Endodermal cell (in vitro differentiated cells): Measurements from ENCODE around the gene COL18A1. TPM values are rescaled to one million over a fixed set of nuclear protein-coding genes. Genes with fewer than 3 reads are reported as not detected.

Source experiments
- DNase-seq: peaks from one replicate; pipeline ENCODE4 v3.0.0-alpha.2; 2017
- H3K27ac ChIP-seq: 2 replicates; pipeline ENCODE4 v1.5.1; 2013; ENCODE audit warnings: mild to moderate bottlenecking, low read depth, low read length, moderate library complexity
- H3K27me3 ChIP-seq: 2 replicates; pipeline ENCODE4 v1.6.1; 2013; ENCODE audit warnings: mild to moderate bottlenecking, low read length, moderate library complexity; ENCODE audit not compliant: insufficient read depth, control insufficient read depth, poor library complexity, severe bottlenecking
- H3K36me3 ChIP-seq: 2 replicates; pipeline ENCODE4 v1.7.0; 2013; ENCODE audit warnings: mild to moderate bottlenecking, low read length, moderate library complexity; ENCODE audit not compliant: control insufficient read depth, insufficient read depth
- H3K4me1 ChIP-seq: one replicate; pipeline ENCODE4 v1.7.0; 2013; ENCODE audit warnings: low read length; ENCODE audit not compliant: control insufficient read depth, insufficient read depth
- H3K4me3 ChIP-seq: 2 replicates; pipeline ENCODE4 v1.5.1; 2013; ENCODE audit warnings: mild to moderate bottlenecking, low read length, moderate library complexity
- H3K9ac ChIP-seq: 2 replicates; pipeline ENCODE4 v1.6.1; 2013; ENCODE audit warnings: mild to moderate bottlenecking, low read length, moderate library complexity; ENCODE audit not compliant: poor library complexity, severe bottlenecking; ENCODE audit errors: extremely low read depth
- H3K9me3 ChIP-seq: 2 replicates; pipeline ENCODE4 v1.6.1; 2013; ENCODE audit warnings: mild to moderate bottlenecking, low read length, moderate library complexity; ENCODE audit not compliant: control insufficient read depth
- H3K27ac Mint-ChIP-seq: 2 replicates; pipeline ENCODE4 v1.8.0; 2020; ENCODE audit warnings: mixed read lengths
- H3K27me3 Mint-ChIP-seq: 2 replicates; pipeline ENCODE4 v1.8.0; 2021; ENCODE audit warnings: mild to moderate bottlenecking, mixed read lengths; ENCODE audit not compliant: insufficient read depth
- H3K36me3 Mint-ChIP-seq: 2 replicates; pipeline ENCODE4 v1.8.0; 2020; ENCODE audit warnings: low read depth, mixed read lengths
- H3K4me1 Mint-ChIP-seq: 2 replicates; pipeline ENCODE4 v1.8.0; 2020; ENCODE audit warnings: mixed read lengths
- H3K4me3 Mint-ChIP-seq: 2 replicates; pipeline ENCODE4 v1.8.0; 2020; ENCODE audit warnings: mild to moderate bottlenecking, moderate library complexity, mixed read lengths
- H3K9me3 Mint-ChIP-seq: 2 replicates; pipeline ENCODE4 v1.8.0; 2020; ENCODE audit warnings: mild to moderate bottlenecking, mixed read lengths
- WGBS, 2 experiments: methylation state at CpG; one replicate each; pipeline versions ENCODE4 v1.1.5 to v1.1.7; 2013; ENCODE audit warnings: missing lambda C conversion rate in 2 of 2, mixed read lengths in 1 of 2; ENCODE audit not compliant: insufficient coverage in 1 of 2, insufficient read length in 1 of 2; 5-methylcytosine and 5-hydroxymethylcytosine counted together
- total RNA-seq, 2 donors: library from RNA; stranded (reverse); fragmentation: NEBNext Ultra II Directional in 1 of 2; extraction: Animal tissue kit (Norgen Biotek cat#: 25700) in 1 of 2; gene quantifications; 2 replicates in 1 of 2; 3 replicates in 1 of 2; pipeline ENCODE4 v1.2.1, GENCODE V29; 2021
- TF ChIP-seq, protein P1 (sequence below): fragments of 200-600 bp; sonication (generic); conservative IDR thresholded peaks from 2 replicates; pipeline ENCODE4 v1.5.0; 2021; ENCODE audit warnings: antibody characterized with exemption, mild to moderate bottlenecking

Gene COL18A1
- total RNA-seq, 2 donors from 2014 or later = 332 to 398 TPM

DNA sequence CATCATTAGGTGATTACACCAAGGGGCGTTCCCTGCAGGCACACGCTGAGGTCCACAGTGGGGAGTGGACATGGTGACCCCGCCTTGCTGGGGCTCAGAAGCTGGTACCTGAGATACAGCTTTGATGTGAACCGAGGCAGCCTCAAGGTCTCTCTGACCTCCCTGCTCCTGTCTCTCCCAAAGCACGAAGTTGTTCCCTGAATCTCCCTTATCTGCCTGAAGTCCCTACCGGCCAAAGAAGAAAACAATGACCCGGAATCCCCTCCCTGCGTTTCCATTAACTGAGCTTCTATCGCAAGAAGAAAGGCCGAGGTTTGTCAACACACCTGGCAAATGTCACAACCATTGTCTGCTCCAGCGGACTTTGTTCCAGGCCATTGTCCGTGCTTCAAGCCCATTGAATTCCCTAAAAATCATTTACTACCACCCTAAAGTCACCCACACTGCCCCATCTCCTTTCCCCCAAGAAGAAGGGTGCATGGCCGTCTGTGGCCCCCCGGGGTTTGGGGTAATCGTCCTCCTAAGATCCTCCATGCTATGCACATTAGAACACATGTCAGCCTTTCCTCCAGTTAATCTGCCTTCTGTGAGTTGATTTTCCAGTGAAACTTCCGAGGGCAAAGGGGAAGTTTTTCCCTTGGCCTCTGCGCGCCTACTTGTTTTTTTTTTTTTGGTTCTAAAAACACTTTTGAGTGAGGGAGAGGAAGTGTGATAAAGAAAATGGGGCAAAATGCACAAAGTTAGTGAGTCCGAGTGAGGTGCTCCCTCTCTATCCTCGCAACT, 48.1 kb upstream of the COL18A1 start:
- 58 to 82% methylated on average over 20 of the region's 20 CpGs for WGBS, 2 experiments
- Mint-ChIP-seq H3K27me3 (no peaks in the 10 kb centered on the region), H3K36me3 (no peaks in the 10 kb centered on the region), H3K4me1 (peaks cover 58% of the 10 kb centered on the region), H3K27ac (peak overlapping the region; percentile 95), H3K9me3 (no peaks in the 10 kb centered on the region), H3K4me3 (no peak overlapping the region)
- Histone ChIP-seq H3K27me3 (no peaks in the 10 kb centered on the region), H3K36me3 (no peaks in the 10 kb centered on the region), H3K4me1 (peaks cover 54% of the 10 kb centered on the region), H3K9ac (peak overlapping the region; percentile 69), H3K9me3 (no peaks in the 10 kb centered on the region), H3K4me3 (no peak overlapping the region), H3K27ac (peak overlapping the region; percentile 62)
- TF ChIP-seq, protein P1, sequence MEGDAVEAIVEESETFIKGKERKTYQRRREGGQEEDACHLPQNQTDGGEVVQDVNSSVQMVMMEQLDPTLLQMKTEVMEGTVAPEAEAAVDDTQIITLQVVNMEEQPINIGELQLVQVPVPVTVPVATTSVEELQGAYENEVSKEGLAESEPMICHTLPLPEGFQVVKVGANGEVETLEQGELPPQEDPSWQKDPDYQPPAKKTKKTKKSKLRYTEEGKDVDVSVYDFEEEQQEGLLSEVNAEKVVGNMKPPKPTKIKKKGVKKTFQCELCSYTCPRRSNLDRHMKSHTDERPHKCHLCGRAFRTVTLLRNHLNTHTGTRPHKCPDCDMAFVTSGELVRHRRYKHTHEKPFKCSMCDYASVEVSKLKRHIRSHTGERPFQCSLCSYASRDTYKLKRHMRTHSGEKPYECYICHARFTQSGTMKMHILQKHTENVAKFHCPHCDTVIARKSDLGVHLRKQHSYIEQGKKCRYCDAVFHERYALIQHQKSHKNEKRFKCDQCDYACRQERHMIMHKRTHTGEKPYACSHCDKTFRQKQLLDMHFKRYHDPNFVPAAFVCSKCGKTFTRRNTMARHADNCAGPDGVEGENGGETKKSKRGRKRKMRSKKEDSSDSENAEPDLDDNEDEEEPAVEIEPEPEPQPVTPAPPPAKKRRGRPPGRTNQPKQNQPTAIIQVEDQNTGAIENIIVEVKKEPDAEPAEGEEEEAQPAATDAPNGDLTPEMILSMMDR = no peak
- peak; percentile 75 for DNase-seq

DNA sequence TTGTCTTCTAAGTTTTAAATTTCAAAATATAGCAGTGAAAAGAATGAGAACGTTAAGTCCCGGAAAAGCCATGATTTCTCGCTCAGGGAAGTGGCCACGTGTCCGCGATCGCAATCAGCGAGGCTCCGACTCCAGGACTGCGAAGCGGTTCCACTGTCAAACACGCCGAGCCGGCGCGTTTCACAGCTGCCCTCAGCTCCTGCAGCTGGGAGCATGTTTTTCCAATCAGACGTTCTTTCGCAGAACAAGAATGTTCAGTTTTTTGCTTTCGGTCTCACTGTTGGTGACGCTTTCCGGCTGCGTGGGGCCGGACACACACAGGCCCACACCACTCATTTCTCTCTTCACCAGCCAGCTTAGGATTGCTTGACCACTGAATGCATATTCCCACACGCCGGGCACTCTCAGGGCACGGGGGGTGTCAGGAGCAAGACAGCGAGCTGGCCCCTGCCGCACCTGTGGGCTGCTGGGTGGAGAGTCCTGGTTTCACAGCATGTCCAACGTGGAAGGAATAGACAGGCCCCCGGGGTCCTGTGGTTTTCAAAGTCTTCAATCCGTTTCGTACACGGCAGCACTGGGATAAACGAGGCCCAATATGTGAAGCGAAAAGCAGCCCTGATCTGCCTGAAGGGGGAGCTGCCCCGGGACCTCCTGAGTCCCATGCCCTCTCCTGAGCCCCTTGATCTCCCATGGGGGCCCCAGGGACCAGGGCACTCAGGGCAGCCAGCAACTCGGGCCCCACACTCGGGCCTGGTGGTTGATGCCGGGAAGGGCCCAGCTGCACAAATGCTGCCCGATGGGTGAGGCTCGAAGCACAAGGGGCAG, 47.3 kb upstream of the COL18A1 start:
- Histone ChIP-seq H3K27me3 (no peaks in the 10 kb centered on the region), H3K4me3 (no peak overlapping the region), H3K36me3 (no peaks in the 10 kb centered on the region), H3K9me3 (no peaks in the 10 kb centered on the region), H3K9ac (peak overlapping the region; percentile 69), H3K27ac (peak overlapping the region; percentile 62), H3K4me1 (peaks cover 53% of the 10 kb centered on the region)
- TF ChIP-seq, protein P1 = peak; percentile 65
- Mint-ChIP-seq H3K9me3 (no peaks in the 10 kb centered on the region), H3K27ac (peak overlapping the region; percentile 95), H3K27me3 (no peaks in the 10 kb centered on the region), H3K36me3 (no peaks in the 10 kb centered on the region), H3K4me1 (peaks cover 62% of the 10 kb centered on the region), H3K4me3 (no peak overlapping the region)
- peak; percentile 73 for DNase-seq
- 87 to 88% methylated on average over 34 to 41 of the region's 41 CpGs for WGBS, 2 experiments

DNA sequence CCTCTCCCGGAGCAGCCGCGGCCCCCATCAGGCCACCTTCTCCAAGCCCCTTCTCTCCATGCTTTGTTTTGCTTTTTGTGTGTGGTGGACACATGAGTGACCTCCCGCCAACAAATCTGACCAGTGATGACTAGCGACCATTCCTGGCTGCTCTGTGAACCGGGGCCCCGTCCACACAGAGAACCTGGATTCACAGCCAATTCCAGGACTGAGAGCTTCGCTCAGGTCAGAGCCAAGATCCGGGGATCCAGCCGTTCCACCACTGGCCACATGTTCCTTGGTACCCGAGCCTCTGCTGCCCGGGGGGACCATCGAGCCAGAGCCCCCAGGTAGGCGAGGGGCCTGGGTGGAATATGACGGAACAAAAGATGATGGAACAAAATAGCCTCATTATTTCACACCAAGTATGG, 46.7 kb upstream of the COL18A1 start:
- Mint-ChIP-seq H3K4me1 (peaks cover 58% of the 10 kb centered on the region), H3K36me3 (no peaks in the 10 kb centered on the region), H3K27ac (peak overlapping the region; percentile 82), H3K9me3 (no peaks in the 10 kb centered on the region), H3K27me3 (no peaks in the 10 kb centered on the region), H3K4me3 (no peak overlapping the region)
- Histone ChIP-seq H3K9ac (no peak overlapping the region), H3K4me1 (peaks cover 47% of the 10 kb centered on the region), H3K9me3 (no peaks in the 10 kb centered on the region), H3K36me3 (no peaks in the 10 kb centered on the region), H3K27me3 (no peaks in the 10 kb centered on the region), H3K27ac (no peak overlapping the region), H3K4me3 (no peak overlapping the region)
- WGBS, 2 experiments = 93 to 100% methylated on average over 4 to 15 of the region's 15 CpGs
- no peak for DNase-seq
- TF ChIP-seq, protein P1 = no peak
